ENCODE data around the gene CCL3.

GRCh38 chr17:36063786-36064541 lies 26.0 kb downstream of the CCL3 start, which contains the start of gene CCL18:
- TF ChIP-seq EZH2 (IDR thresholded peaks at IDR 0.05; ENCODE audit: insufficient read depth, low read length) (no peak), CTCF (IDR thresholded peaks at IDR 0.05; ENCODE audit: insufficient read depth, low read depth, low read length) (no peak)

Measured in astrocyte (in vitro differentiated cells and primary cell).